ENCODE results near the gene HBG1.

DNA sequence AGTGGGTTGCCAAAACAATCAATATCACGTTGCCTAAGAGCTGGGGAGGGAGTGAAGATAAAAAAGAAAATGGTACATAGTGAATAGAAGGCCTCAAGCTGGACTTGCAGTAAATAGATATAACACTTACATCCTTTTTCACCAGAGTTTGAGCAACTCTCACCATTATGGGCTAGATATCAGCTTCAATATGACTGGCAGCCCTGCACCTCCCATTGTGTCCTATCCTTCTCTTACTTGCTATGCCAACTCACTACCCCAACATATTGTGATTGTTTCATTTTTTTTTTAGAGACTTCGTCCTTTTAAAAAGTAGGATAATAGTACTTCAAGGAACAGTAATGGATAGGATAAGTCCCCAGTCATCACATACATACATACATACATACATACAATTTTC is 7.4 kb downstream of the HBG1 start:
- TF ChIP-seq, protein P1, sequence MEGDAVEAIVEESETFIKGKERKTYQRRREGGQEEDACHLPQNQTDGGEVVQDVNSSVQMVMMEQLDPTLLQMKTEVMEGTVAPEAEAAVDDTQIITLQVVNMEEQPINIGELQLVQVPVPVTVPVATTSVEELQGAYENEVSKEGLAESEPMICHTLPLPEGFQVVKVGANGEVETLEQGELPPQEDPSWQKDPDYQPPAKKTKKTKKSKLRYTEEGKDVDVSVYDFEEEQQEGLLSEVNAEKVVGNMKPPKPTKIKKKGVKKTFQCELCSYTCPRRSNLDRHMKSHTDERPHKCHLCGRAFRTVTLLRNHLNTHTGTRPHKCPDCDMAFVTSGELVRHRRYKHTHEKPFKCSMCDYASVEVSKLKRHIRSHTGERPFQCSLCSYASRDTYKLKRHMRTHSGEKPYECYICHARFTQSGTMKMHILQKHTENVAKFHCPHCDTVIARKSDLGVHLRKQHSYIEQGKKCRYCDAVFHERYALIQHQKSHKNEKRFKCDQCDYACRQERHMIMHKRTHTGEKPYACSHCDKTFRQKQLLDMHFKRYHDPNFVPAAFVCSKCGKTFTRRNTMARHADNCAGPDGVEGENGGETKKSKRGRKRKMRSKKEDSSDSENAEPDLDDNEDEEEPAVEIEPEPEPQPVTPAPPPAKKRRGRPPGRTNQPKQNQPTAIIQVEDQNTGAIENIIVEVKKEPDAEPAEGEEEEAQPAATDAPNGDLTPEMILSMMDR (IDR thresholded peaks at IDR 0.05; ENCODE audit: low read depth, low read length), result no peak
- TF ChIP-seq POLR2A (IDR thresholded peaks at IDR 0.05; ENCODE audit: extremely low read depth, insufficient read length), result no peak
- TF ChIP-seq, protein P2, sequence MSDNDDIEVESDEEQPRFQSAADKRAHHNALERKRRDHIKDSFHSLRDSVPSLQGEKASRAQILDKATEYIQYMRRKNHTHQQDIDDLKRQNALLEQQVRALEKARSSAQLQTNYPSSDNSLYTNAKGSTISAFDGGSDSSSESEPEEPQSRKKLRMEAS (IDR thresholded peaks at IDR 0.05; ENCODE audit: low read depth, low read length), result no peak
